ENCODE measurements around the gene LGR6. TPM values are rescaled to one million over a fixed set of nuclear protein-coding genes. Genes with fewer than 3 reads are reported as not detected.

Gene LGR6
- total and polyA plus RNA-seq, 2 of the 4 experiments (the other 2 are of a cell fraction): not detected

GRCh38 chr1:202181586-202181985 lies 12.0 kb upstream of the LGR6 start:
- Histone ChIP-seq H3K9ac (ENCODE audit: low read depth, low read length) (no peak overlapping the region), H3K23ac (ENCODE audit: low read depth, low read length) (no peak overlapping the region), H3K18ac (ENCODE audit: low read depth, low read length) (no peak overlapping the region), H2AK9ac (replicated peaks; ENCODE audit: low read depth, low read length, poor library complexity) (no peak overlapping the region), H2BK15ac (ENCODE audit: low read depth, low read length) (no peak overlapping the region), H3K36me3 (ENCODE audit: control insufficient read depth, insufficient read depth, low read length) (no peaks in the 10 kb centered on the region), H3K4me2 (ENCODE audit: low read depth, low read length) (no peak overlapping the region), H3K9me1 (ENCODE audit: insufficient read depth, low read length) (no peaks in the 10 kb centered on the region), H3K4me1 (ENCODE audit: control insufficient read depth, insufficient read depth, low read length) (no peaks in the 10 kb centered on the region), H4K8ac (ENCODE audit: low read depth in 2 of 2, low read length in 2 of 2) (no peak overlapping the region), H3K4me3 (ENCODE audit: insufficient read depth, low read depth, low read length) (no peak overlapping the region), H3K56ac (ENCODE audit: extremely low read depth, insufficient read depth, low read length) (no peak overlapping the region), H2AK5ac (ENCODE audit: low read depth, low read length) (no peak overlapping the region), H3K14ac (replicated peaks; ENCODE audit: low read depth, low read length) (no peak overlapping the region), H3K79me1 (ENCODE audit: low read depth in 1 of 2, low read length in 2 of 2) (no peaks in the 10 kb centered on the region), H4K5ac (ENCODE audit: low read depth, low read length) (no peak overlapping the region), H4K91ac (ENCODE audit: insufficient read depth, low read depth, low read length) (no peak overlapping the region), H3K27me3 (ENCODE audit: control insufficient read depth, insufficient read depth, low read length) (peaks cover 81% of the 10 kb centered on the region), H4K20me1 (ENCODE audit: insufficient read depth, low read length) (peaks cover 4% of the 10 kb centered on the region; the same call in 1 of the 2 replicates), H2AFZ (replicated peaks; ENCODE audit: low read length, poor library complexity) (no peak overlapping the region), H2BK120ac (ENCODE audit: low read depth, low read length) (no peak overlapping the region), H3K27ac (ENCODE audit: insufficient read depth, low read length) (no peak overlapping the region), H3K9me3 (ENCODE audit: control insufficient read depth, insufficient read depth, low read length) (no peaks in the 10 kb centered on the region), H3K4ac (ENCODE audit: low read depth, low read length) (no peak overlapping the region), H2BK5ac (ENCODE audit: low read depth, low read length, poor library complexity, severe bottlenecking) (no peak overlapping the region), H2BK20ac (ENCODE audit: low read depth, low read length) (no peak overlapping the region)
- CTCF ChIA-PET: no interaction called here
- no peak for DNase-seq
- intact Hi-C loops (cut with micrococcal nuclease) (no loop called here), in situ Hi-C loops (cut with MboI; ENCODE audit: low sequenced_read_pairs) (no loop called here), dilution Hi-C loops (cut with HindIII; ENCODE audit: low sequenced_read_pairs, unreplicated experiment) (no loop called here)
- ATAC-seq (ENCODE audit: low read depth): no peak
- TF ChIP-seq RAD21 (IDR thresholded peaks at IDR 0.05; ENCODE audit: low read length): no peak
- TF ChIP-seq, protein P1, sequence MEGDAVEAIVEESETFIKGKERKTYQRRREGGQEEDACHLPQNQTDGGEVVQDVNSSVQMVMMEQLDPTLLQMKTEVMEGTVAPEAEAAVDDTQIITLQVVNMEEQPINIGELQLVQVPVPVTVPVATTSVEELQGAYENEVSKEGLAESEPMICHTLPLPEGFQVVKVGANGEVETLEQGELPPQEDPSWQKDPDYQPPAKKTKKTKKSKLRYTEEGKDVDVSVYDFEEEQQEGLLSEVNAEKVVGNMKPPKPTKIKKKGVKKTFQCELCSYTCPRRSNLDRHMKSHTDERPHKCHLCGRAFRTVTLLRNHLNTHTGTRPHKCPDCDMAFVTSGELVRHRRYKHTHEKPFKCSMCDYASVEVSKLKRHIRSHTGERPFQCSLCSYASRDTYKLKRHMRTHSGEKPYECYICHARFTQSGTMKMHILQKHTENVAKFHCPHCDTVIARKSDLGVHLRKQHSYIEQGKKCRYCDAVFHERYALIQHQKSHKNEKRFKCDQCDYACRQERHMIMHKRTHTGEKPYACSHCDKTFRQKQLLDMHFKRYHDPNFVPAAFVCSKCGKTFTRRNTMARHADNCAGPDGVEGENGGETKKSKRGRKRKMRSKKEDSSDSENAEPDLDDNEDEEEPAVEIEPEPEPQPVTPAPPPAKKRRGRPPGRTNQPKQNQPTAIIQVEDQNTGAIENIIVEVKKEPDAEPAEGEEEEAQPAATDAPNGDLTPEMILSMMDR (conservative IDR thresholded peaks at IDR 0.05; ENCODE audit: low read depth, low read length): no peak
- TF ChIP-seq SMC3 (IDR thresholded peaks at IDR 0.05; ENCODE audit: low read depth, low read length): no peak
- TF ChIP-seq BHLHE40 (IDR thresholded peaks at IDR 0.05; ENCODE audit: low read depth, low read length): no peak
- no peak for TF ChIP-seq MAZ (IDR thresholded peaks at IDR 0.05; ENCODE audit: borderline replicate concordance, low read depth, low read length)
- no peak for TF ChIP-seq ELK1 (IDR thresholded peaks at IDR 0.05; ENCODE audit: borderline replicate concordance, low read depth, low read length)
- no peak for TF ChIP-seq NFE2L2 (IDR thresholded peaks at IDR 0.05; ENCODE audit: low read depth, low read length)
- TF ChIP-seq RCOR1 (IDR thresholded peaks at IDR 0.05; ENCODE audit: insufficient replicate concordance, low read length): no peak
- TF ChIP-seq, protein P2, sequence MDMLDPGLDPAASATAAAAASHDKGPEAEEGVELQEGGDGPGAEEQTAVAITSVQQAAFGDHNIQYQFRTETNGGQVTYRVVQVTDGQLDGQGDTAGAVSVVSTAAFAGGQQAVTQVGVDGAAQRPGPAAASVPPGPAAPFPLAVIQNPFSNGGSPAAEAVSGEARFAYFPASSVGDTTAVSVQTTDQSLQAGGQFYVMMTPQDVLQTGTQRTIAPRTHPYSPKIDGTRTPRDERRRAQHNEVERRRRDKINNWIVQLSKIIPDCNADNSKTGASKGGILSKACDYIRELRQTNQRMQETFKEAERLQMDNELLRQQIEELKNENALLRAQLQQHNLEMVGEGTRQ (IDR thresholded peaks at IDR 0.05; ENCODE audit: low read depth, low read length): no peak
- no peak for TF ChIP-seq FOS (IDR thresholded peaks at IDR 0.05; ENCODE audit: low read depth, low read length)
- no peak for TF ChIP-seq RFX5 (IDR thresholded peaks at IDR 0.05; ENCODE audit: low read depth, low read length)
- TF ChIP-seq CHD1 (IDR thresholded peaks at IDR 0.05; ENCODE audit: low read depth, low read length): no peak
- no CpG with 5 or more reads among the region's 7 CpGs for WGBS, 2 experiments (ENCODE audit: extremely low coverage in 2 of 2, insufficient read length in 1 of 2)
- BruUV-seq (replicated peaks): no TSS peak
- POLR2A ChIA-PET (ENCODE audit: unreplicated experiment): no interaction called here
